HepG2 (cell line): ENCODE results near the gene CYP4F8. TPM values are rescaled to one million over a fixed set of nuclear protein-coding genes. Genes with fewer than 3 reads are reported as not detected.

Experiments used
- AHR ChIP-seq: IDR thresholded peaks from 2 replicates; pipeline ENCODE4 v1.6.1; 2018; ENCODE audit warnings: missing genetic modification reagents, missing compliant biosample characterization
- GATAD1 ChIP-seq: IDR thresholded peaks from 2 replicates; pipeline ENCODE4 v1.6.1; 2016; ENCODE audit warnings: missing genetic modification reagents, missing compliant biosample characterization
- HCFC1 ChIP-seq: fragments of 150-350 bp; IDR thresholded peaks from 2 replicates; pipeline ENCODE4 v1.6.1; 2014; ENCODE audit warnings: low read depth, low read length
- HOXA7 ChIP-seq: sonication (generic); formaldehyde crosslinking; IDR thresholded peaks from 2 replicates; pipeline ENCODE4 v1.8.1; 2022; ENCODE audit warnings: mild to moderate bottlenecking, missing genetic modification reagents, moderate library complexity
- MAFK ChIP-seq, 2 experiments: IDR thresholded peaks in 1 of 2; conservative IDR thresholded peaks in 1 of 2; 2 replicates each; pipeline ENCODE4 v1.6.1; 2011; ENCODE audit warnings: improper control_type of control experiment in 2 of 2, low read length in 2 of 2
- MXD4 ChIP-seq: IDR thresholded peaks from 2 replicates; pipeline ENCODE4 v1.6.1; 2016; ENCODE audit warnings: mild to moderate bottlenecking, missing biosample characterization, missing genetic modification reagents
- NR2C2 ChIP-seq: sonication (generic); formaldehyde crosslinking; IDR thresholded peaks from 2 replicates; pipeline ENCODE4 v1.4.0; 2020; ENCODE audit warnings: missing genetic modification reagents, mild to moderate bottlenecking, moderate library complexity, borderline replicate concordance
- RBFOX2 ChIP-seq: fragments of 200-400 bp; formaldehyde crosslinking; IDR thresholded peaks from 2 replicates; pipeline ENCODE4 v1.6.1; 2017; ENCODE audit warnings: low read depth, mild to moderate bottlenecking, low read length
- RCOR2 ChIP-seq: IDR thresholded peaks from 2 replicates; pipeline ENCODE4 v1.6.1; 2016; ENCODE audit warnings: missing biosample characterization, missing genetic modification reagents
- SP4 ChIP-seq: sonication (generic); formaldehyde crosslinking; IDR thresholded peaks from 2 replicates; pipeline ENCODE4 v1.8.1; 2023; ENCODE audit warnings: mild to moderate bottlenecking, missing genetic modification reagents
- SPEN ChIP-seq: sonication (generic); formaldehyde crosslinking; IDR thresholded peaks from 2 replicates; pipeline ENCODE4 v1.5.1; 2020; ENCODE audit warnings: low read depth, mild to moderate bottlenecking, missing genetic modification reagents
- YY1 ChIP-seq: IDR thresholded peaks from 2 replicates; pipeline ENCODE4 v1.6.1; 2011; ENCODE audit warnings: low read length, low read depth, moderate library complexity, mild to moderate bottlenecking; ENCODE audit not compliant: insufficient read depth, insufficient replicate concordance
- ZC3H4 ChIP-seq: sonication (generic); formaldehyde crosslinking; IDR thresholded peaks from 2 replicates; pipeline ENCODE4 v1.4.0; 2020; ENCODE audit warnings: missing genetic modification reagents, borderline replicate concordance
- ZFP37 ChIP-seq: sonication (generic); formaldehyde crosslinking; IDR thresholded peaks from 2 replicates; pipeline ENCODE4 v1.4.0; 2020; ENCODE audit warnings: missing genetic modification reagents, borderline replicate concordance
- ZIK1 ChIP-seq: sonication (generic); formaldehyde crosslinking; IDR thresholded peaks from 2 replicates; pipeline ENCODE4 v1.5.0; 2020; ENCODE audit warnings: mild to moderate bottlenecking, low read depth, missing genetic modification reagents, borderline replicate concordance
- ZNF124 ChIP-seq: sonication (generic); formaldehyde crosslinking; IDR thresholded peaks from 2 replicates; pipeline ENCODE4 v1.4.0; 2020; ENCODE audit warnings: missing genetic modification reagents
- ZNF224 ChIP-seq: sonication (generic); formaldehyde crosslinking; IDR thresholded peaks from 2 replicates; pipeline ENCODE4 v1.5.0; 2020; ENCODE audit warnings: mild to moderate bottlenecking, missing genetic modification reagents
- ZNF251 ChIP-seq: sonication (generic); formaldehyde crosslinking; IDR thresholded peaks from 2 replicates; pipeline ENCODE4 v1.9.0; 2021; ENCODE audit warnings: mild to moderate bottlenecking, missing genetic modification reagents
- ZNF30 ChIP-seq: sonication (generic); formaldehyde crosslinking; IDR thresholded peaks from 2 replicates; pipeline ENCODE4 v1.5.0; 2020; ENCODE audit warnings: mild to moderate bottlenecking, missing genetic modification reagents
- ZNF382 ChIP-seq: sonication (generic); formaldehyde crosslinking; IDR thresholded peaks from 2 replicates; pipeline ENCODE4 v1.5.0; 2020; ENCODE audit warnings: missing genetic modification reagents, mild to moderate bottlenecking, borderline replicate concordance
- ZNF547 ChIP-seq: sonication (generic); formaldehyde crosslinking; IDR thresholded peaks from 2 replicates; pipeline ENCODE4 v1.5.1; 2020; ENCODE audit warnings: mild to moderate bottlenecking, missing genetic modification reagents
- ZNF619 ChIP-seq: sonication (generic); formaldehyde crosslinking; IDR thresholded peaks from 2 replicates; pipeline ENCODE4 v1.4.0; 2020; ENCODE audit warnings: mild to moderate bottlenecking, missing genetic modification reagents
- ZNF766 ChIP-seq: sonication (generic); formaldehyde crosslinking; IDR thresholded peaks from 2 replicates; pipeline ENCODE4 v1.5.0; 2020; ENCODE audit warnings: missing genetic modification reagents, borderline replicate concordance
- ZNF782 ChIP-seq: sonication (generic); formaldehyde crosslinking; IDR thresholded peaks from 2 replicates; pipeline ENCODE4 v1.4.0; 2020; ENCODE audit warnings: missing genetic modification reagents, mild to moderate bottlenecking, borderline replicate concordance
- ZNF891 ChIP-seq: sonication (generic); formaldehyde crosslinking; IDR thresholded peaks from 2 replicates; pipeline ENCODE4 v1.5.0; 2020; ENCODE audit warnings: mild to moderate bottlenecking, missing genetic modification reagents
- ZSCAN12 ChIP-seq: sonication (generic); formaldehyde crosslinking; IDR thresholded peaks from 2 replicates; pipeline ENCODE4 v1.9.0; 2021; ENCODE audit warnings: mild to moderate bottlenecking, missing genetic modification reagents
- polyA plus RNA-seq, 8 experiments: library from polyadenylated mRNA; depleted of rRNA in 3 of 8; stranded (reverse) in 7 of 8; unstranded in 1 of 8; fragments of >200 nt; fragmentation: Illumina TruSeq in 4 of 8; extraction: Trizol in 4 of 8; gene quantifications; 2 replicates each; pipeline versions ENCODE4 v1.2.1 to v1.2.3, GENCODE V29; 2011 to 2016; ENCODE audit warnings: low read depth in 4 of 8, missing spikeins in 1 of 8, mixed read lengths in 1 of 8; ENCODE audit not compliant: insufficient read depth in 1 of 8
- total RNA-seq, 5 experiments: library from RNA; depleted of rRNA; stranded (reverse); fragments of >200 nt; fragmentation: Illumina TruSeq; extraction: Trizol; gene quantifications; 2 replicates each; pipeline ENCODE4 v1.2.3, GENCODE V29; 2016; ENCODE audit warnings: low read depth in 1 of 5
- TF ChIP-seq, protein P1 (sequence below): IDR thresholded peaks from 2 replicates; pipeline ENCODE4 v1.6.1; 2018; ENCODE audit warnings: missing genetic modification reagents, mild to moderate bottlenecking, missing compliant biosample characterization
- TF ChIP-seq, protein P2 (sequence below): sonication (generic); formaldehyde crosslinking; IDR thresholded peaks from 2 replicates; pipeline ENCODE4 v1.5.0; 2020; ENCODE audit warnings: missing genetic modification reagents
- TF ChIP-seq, protein P3 (sequence below): sonication (generic); formaldehyde crosslinking; IDR thresholded peaks from 2 replicates; pipeline ENCODE4 v1.5.0; 2020; ENCODE audit warnings: missing genetic modification reagents

The CYP4F8 gene
- total and polyA plus RNA-seq, 2 of the 13 experiments (the other 11 are each of a cell fraction or from before 2014, with no cell fraction given): not detected

DNA sequence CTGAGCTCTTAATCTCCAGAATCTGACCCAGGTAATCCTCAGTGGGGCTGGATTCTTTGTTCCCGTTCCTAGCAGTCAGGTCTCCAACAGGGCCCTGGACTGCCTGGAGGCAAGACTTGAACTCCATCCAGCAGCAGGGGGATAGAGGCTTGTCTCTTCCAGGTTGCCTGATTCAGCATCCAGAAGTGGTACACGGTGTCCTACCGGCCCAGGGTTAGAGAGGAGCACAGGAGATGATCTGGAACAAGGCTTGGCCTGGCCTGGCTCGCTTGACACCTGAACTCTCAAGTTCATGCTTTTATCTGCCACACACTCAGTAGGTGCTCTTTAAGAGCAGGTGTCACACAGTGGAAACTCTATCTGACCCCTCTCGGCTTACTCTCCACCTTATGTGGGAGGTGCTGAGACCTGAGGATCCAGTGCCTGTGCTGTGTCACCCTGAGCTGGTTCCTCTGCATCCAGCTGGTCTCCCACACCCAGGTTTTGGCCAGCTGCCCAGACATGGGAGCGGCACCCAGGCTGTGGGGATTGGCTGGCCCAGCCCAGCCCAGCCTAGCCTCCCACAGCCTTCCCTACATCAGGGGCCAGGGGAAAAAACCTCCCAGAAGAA lies 25.4 kb downstream of the CYP4F8 start, which contains the start of gene CYP4F3 (continued):
- no peak for TF ChIP-seq RCOR2 (CRISPR knock-in tag)
- no peak for TF ChIP-seq ZNF30 (CRISPR knock-in tag)
- TF ChIP-seq ZFP37: no peak
- TF ChIP-seq, protein P1, sequence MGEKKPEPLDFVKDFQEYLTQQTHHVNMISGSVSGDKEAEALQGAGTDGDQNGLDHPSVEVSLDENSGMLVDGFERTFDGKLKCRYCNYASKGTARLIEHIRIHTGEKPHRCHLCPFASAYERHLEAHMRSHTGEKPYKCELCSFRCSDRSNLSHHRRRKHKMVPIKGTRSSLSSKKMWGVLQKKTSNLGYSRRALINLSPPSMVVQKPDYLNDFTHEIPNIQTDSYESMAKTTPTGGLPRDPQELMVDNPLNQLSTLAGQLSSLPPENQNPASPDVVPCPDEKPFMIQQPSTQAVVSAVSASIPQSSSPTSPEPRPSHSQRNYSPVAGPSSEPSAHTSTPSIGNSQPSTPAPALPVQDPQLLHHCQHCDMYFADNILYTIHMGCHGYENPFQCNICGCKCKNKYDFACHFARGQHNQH (CRISPR knock-in tag): no peak
- no peak for TF ChIP-seq HOXA7 (CRISPR knock-in tag)
- TF ChIP-seq ZNF782 (CRISPR knock-in tag): no peak
- TF ChIP-seq MXD4 (CRISPR knock-in tag): no peak
- no peak for TF ChIP-seq ZNF251 (CRISPR knock-in tag)
- no peak for TF ChIP-seq ZIK1
- TF ChIP-seq ZNF124 (CRISPR knock-in tag): 0 out of 2 replicates have a peak, but pooled peaks have one; percentile 7
- peak in 1 of 2 experiments; percentile 11; a peak in 1 of 4 replicates for TF ChIP-seq MAFK (conservative IDR thresholded peaks at IDR 0.05 in 1 of 2, IDR thresholded peaks at IDR 0.05 in 1 of 2; ENCODE audit: low read length in 2 of 2)
- no peak for TF ChIP-seq ZNF224 (CRISPR knock-in tag)
- TF ChIP-seq SPEN (CRISPR knock-in tag): no peak; the same call in 1 of the 2 replicates
- no peak for TF ChIP-seq ZSCAN12 (CRISPR knock-in tag)
- no peak for TF ChIP-seq ZNF547 (CRISPR knock-in tag)
- TF ChIP-seq YY1: no peak
- no peak for TF ChIP-seq ZNF766
- no peak for TF ChIP-seq HCFC1
- TF ChIP-seq RBFOX2: no peak
- TF ChIP-seq, protein P2, sequence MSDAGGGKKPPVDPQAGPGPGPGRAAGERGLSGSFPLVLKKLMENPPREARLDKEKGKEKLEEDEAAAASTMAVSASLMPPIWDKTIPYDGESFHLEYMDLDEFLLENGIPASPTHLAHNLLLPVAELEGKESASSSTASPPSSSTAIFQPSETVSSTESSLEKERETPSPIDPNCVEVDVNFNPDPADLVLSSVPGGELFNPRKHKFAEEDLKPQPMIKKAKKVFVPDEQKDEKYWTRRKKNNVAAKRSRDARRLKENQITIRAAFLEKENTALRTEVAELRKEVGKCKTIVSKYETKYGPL (CRISPR knock-in tag): no peak
- 0 out of 2 replicates have a peak, but pooled peaks have one; percentile 9 for TF ChIP-seq GATAD1
- no peak; the same call in 1 of the 2 replicates for TF ChIP-seq ZNF619 (CRISPR knock-in tag)
- TF ChIP-seq, protein P3, sequence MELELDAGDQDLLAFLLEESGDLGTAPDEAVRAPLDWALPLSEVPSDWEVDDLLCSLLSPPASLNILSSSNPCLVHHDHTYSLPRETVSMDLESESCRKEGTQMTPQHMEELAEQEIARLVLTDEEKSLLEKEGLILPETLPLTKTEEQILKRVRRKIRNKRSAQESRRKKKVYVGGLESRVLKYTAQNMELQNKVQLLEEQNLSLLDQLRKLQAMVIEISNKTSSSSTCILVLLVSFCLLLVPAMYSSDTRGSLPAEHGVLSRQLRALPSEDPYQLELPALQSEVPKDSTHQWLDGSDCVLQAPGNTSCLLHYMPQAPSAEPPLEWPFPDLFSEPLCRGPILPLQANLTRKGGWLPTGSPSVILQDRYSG (CRISPR knock-in tag): no peak
- peak; percentile 63; the same call in 1 of the 2 replicates for TF ChIP-seq SP4 (CRISPR knock-in tag)
- no peak for TF ChIP-seq NR2C2 (CRISPR knock-in tag)
- TF ChIP-seq ZNF382 (CRISPR knock-in tag): no peak
- TF ChIP-seq ZC3H4: no peak
- no peak for TF ChIP-seq ZNF891 (CRISPR knock-in tag)
- no peak for TF ChIP-seq AHR (CRISPR knock-in tag)
